ENCODE measurements around the gene ABCG5.

DNA sequence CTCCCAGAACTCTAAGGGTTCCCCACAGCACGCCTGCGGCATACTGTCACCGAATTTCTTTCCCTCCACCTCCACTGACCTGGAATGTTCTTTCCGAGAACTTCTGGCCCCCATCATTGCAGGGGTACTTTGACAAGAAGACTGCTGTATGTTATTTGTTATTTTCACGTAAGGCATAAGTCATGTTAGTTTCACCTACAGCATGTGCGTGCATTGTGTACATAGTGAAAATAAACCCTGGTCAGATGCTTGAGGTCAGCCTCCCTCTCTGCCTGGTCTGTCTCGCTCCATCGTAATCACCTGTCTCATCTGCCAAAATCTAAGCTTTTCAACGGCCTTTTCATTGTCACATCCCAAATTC, 4.2 kb upstream of the ABCG5 start:
- TF ChIP-seq ZNF274 (IDR thresholded peaks at IDR 0.05; ENCODE audit: low read depth, low read length) (no peak), SUZ12 (IDR thresholded peaks at IDR 0.05; ENCODE audit: extremely low read depth, insufficient read depth, insufficient read length) (no peak)

Data from NT2/D1 (cell line).